ENCODE results near the gene PPFIA3.

PPFIA3 gene

DNA sequence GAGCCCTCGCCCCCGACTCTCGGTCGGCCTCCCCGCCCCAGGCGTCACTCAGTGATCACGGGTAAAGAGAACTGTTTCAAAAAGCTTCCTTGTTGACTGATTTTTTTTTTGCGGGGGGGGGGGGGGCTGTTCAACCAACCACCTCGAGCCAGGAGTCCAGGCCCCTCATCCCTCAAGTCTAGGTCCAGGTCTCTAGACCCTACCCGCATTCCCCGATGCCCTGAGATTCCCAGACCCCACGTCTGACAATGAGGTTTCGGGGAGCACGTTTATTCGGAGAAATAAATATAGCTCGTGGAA, 31.6 kb downstream of the PPFIA3 start:
- peak overlapping the region; percentile 79 for H3K4me3 ChIP-seq (ENCODE audit: low read depth, low read length)
- H3K4me1 ChIP-seq = peaks cover 6% of the 10 kb centered on the region
- peak overlapping the region; percentile 86 for H3K27ac ChIP-seq
- TF ChIP-seq, protein P1, sequence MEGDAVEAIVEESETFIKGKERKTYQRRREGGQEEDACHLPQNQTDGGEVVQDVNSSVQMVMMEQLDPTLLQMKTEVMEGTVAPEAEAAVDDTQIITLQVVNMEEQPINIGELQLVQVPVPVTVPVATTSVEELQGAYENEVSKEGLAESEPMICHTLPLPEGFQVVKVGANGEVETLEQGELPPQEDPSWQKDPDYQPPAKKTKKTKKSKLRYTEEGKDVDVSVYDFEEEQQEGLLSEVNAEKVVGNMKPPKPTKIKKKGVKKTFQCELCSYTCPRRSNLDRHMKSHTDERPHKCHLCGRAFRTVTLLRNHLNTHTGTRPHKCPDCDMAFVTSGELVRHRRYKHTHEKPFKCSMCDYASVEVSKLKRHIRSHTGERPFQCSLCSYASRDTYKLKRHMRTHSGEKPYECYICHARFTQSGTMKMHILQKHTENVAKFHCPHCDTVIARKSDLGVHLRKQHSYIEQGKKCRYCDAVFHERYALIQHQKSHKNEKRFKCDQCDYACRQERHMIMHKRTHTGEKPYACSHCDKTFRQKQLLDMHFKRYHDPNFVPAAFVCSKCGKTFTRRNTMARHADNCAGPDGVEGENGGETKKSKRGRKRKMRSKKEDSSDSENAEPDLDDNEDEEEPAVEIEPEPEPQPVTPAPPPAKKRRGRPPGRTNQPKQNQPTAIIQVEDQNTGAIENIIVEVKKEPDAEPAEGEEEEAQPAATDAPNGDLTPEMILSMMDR (IDR thresholded peaks at IDR 0.05) = no peak
- H3K9me3 ChIP-seq (ENCODE audit: control insufficient read depth, low read length) = no peaks in the 10 kb centered on the region
- no peak overlapping the region for H3K9ac ChIP-seq
- H3K4me2 ChIP-seq (ENCODE audit: low read length) = peak overlapping the region; percentile 78
- peak overlapping the region; percentile 85 for H2AFZ ChIP-seq
- H3K36me3 ChIP-seq (ENCODE audit: control insufficient read depth, insufficient read depth, low read length) = no peaks in the 10 kb centered on the region
- H3K79me2 ChIP-seq = no peaks in the 10 kb centered on the region
- no peaks in the 10 kb centered on the region for H3K27me3 ChIP-seq (ENCODE audit: control insufficient read depth, insufficient read depth, low read length)

- H3K79me2 ChIP-seq = no peaks in the 10 kb centered on the region
- no peaks in the 10 kb centered on the region for H3K27me3 ChIP-seq (ENCODE audit: control insufficient read depth, insufficient read depth, low read length)
- TF ChIP-seq, protein P1 (IDR thresholded peaks at IDR 0.05) = no peak
- H3K9me3 ChIP-seq (ENCODE audit: control insufficient read depth, low read length) = no peaks in the 10 kb centered on the region
- peaks cover 3% of the 10 kb centered on the region for H3K4me1 ChIP-seq
- no peak overlapping the region for H3K9ac ChIP-seq
- H3K36me3 ChIP-seq (ENCODE audit: control insufficient read depth, insufficient read depth, low read length) = no peaks in the 10 kb centered on the region
- H3K4me3 ChIP-seq (ENCODE audit: low read depth, low read length) = peak overlapping the region; percentile 79
- peak overlapping the region; percentile 78 for H3K4me2 ChIP-seq (ENCODE audit: low read length)
- no peak overlapping the region for H2AFZ ChIP-seq
- H3K27ac ChIP-seq = peak overlapping the region; percentile 86
These were observed 32.1 kb downstream of the PPFIA3 start for GRCh38 chr19:49151267-49152118.

- no peaks in the 10 kb centered on the region for H3K27me3 ChIP-seq (ENCODE audit: control insufficient read depth, insufficient read depth, low read length)
- no peaks in the 10 kb centered on the region for H3K9me3 ChIP-seq (ENCODE audit: control insufficient read depth, low read length)
- H2AFZ ChIP-seq = no peak overlapping the region
- H3K27ac ChIP-seq = peak overlapping the region; percentile 18
- H3K36me3 ChIP-seq (ENCODE audit: control insufficient read depth, insufficient read depth, low read length) = no peaks in the 10 kb centered on the region
- H3K4me1 ChIP-seq = peaks cover 3% of the 10 kb centered on the region
- H3K9ac ChIP-seq = no peak overlapping the region
- TF ChIP-seq, protein P1 (IDR thresholded peaks at IDR 0.05) = no peak
- no peaks in the 10 kb centered on the region for H3K79me2 ChIP-seq
- peak overlapping the region; percentile 78 for H3K4me2 ChIP-seq (ENCODE audit: low read length)
- H3K4me3 ChIP-seq (ENCODE audit: low read depth, low read length) = peak overlapping the region; percentile 79
These were observed 32.8 kb downstream of the PPFIA3 start for GRCh38 chr19:49152119-49152550.

- no peak overlapping the region for H2AFZ ChIP-seq
- no peak overlapping the region for H3K27ac ChIP-seq
- no peak overlapping the region for H3K4me3 ChIP-seq (ENCODE audit: low read depth, low read length)
- TF ChIP-seq, protein P1 (IDR thresholded peaks at IDR 0.05) = no peak
- no peaks in the 10 kb centered on the region for H3K9me3 ChIP-seq (ENCODE audit: control insufficient read depth, low read length)
- H3K27me3 ChIP-seq (ENCODE audit: control insufficient read depth, insufficient read depth, low read length) = no peaks in the 10 kb centered on the region
- H3K9ac ChIP-seq = no peak overlapping the region
- H3K4me1 ChIP-seq = peaks cover 4% of the 10 kb centered on the region
- no peaks in the 10 kb centered on the region for H3K36me3 ChIP-seq (ENCODE audit: control insufficient read depth, insufficient read depth, low read length)
- no peak overlapping the region for H3K4me2 ChIP-seq (ENCODE audit: low read length)
- no peaks in the 10 kb centered on the region for H3K79me2 ChIP-seq
These were observed 33.9 kb downstream of the PPFIA3 start for GRCh38 chr19:49153167-49153809.
